ENCODE measurements around the gene SLC35G1.

DNA sequence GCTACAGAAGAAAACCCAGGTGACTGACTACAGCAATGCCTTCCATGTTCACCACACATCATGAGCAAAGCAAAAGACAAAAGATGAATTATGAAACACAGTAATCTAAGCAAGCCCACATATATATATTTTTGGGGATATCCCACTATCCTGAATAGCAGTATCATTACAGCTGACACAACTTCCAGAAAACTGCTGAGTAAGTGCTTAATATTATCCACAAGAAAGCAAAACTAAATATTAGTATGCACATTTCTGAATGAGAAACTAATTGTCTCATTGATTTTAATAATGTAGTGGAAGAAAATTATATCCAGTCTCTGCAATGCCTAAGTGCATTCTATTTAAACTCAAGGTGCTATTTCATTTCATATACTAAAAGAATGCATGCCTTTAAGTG, 14.5 kb upstream of the SLC35G1 start:
- no peak for TF ChIP-seq POLR2AphosphoS5 (IDR thresholded peaks at IDR 0.05)
- TF ChIP-seq, protein P1, sequence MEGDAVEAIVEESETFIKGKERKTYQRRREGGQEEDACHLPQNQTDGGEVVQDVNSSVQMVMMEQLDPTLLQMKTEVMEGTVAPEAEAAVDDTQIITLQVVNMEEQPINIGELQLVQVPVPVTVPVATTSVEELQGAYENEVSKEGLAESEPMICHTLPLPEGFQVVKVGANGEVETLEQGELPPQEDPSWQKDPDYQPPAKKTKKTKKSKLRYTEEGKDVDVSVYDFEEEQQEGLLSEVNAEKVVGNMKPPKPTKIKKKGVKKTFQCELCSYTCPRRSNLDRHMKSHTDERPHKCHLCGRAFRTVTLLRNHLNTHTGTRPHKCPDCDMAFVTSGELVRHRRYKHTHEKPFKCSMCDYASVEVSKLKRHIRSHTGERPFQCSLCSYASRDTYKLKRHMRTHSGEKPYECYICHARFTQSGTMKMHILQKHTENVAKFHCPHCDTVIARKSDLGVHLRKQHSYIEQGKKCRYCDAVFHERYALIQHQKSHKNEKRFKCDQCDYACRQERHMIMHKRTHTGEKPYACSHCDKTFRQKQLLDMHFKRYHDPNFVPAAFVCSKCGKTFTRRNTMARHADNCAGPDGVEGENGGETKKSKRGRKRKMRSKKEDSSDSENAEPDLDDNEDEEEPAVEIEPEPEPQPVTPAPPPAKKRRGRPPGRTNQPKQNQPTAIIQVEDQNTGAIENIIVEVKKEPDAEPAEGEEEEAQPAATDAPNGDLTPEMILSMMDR (IDR thresholded peaks at IDR 0.05): no peak

All from gastroesophageal sphincter (tissue), 3 donors.